Gastroesophageal sphincter (tissue), 3 donors: ENCODE data around the gene NPPA.

Experiments
- CTCF ChIP-seq, 4 experiments: fragments of 200-600 bp in 2 of 4; fragments of 450-650 bp in 2 of 4; sonication (generic) in 1 of 4; IDR thresholded peaks; one replicate each; pipeline ENCODE4 v1.5.1; 2017 to 2019; ENCODE audit warnings: antibody characterized with exemption in 4 of 4, mild to moderate bottlenecking in 2 of 4, moderate library complexity in 2 of 4
- EP300 ChIP-seq: sonication (generic); formaldehyde crosslinking; IDR thresholded peaks from one replicate; pipeline ENCODE4 v1.6.1; 2017; ENCODE audit warnings: antibody characterized with exemption, mild to moderate bottlenecking
- POLR2A ChIP-seq, 2 donors: fragments of 450-650 bp; IDR thresholded peaks; one replicate each; pipeline ENCODE4 v1.6.1; 2017; ENCODE audit warnings: antibody characterized with exemption in 2 of 2, mild to moderate bottlenecking in 2 of 2, moderate library complexity in 1 of 2
- POLR2AphosphoS5 ChIP-seq: sonication (generic); formaldehyde crosslinking; IDR thresholded peaks from one replicate; pipeline ENCODE4 v1.6.1; 2017; ENCODE audit warnings: antibody characterized with exemption

DNA sequence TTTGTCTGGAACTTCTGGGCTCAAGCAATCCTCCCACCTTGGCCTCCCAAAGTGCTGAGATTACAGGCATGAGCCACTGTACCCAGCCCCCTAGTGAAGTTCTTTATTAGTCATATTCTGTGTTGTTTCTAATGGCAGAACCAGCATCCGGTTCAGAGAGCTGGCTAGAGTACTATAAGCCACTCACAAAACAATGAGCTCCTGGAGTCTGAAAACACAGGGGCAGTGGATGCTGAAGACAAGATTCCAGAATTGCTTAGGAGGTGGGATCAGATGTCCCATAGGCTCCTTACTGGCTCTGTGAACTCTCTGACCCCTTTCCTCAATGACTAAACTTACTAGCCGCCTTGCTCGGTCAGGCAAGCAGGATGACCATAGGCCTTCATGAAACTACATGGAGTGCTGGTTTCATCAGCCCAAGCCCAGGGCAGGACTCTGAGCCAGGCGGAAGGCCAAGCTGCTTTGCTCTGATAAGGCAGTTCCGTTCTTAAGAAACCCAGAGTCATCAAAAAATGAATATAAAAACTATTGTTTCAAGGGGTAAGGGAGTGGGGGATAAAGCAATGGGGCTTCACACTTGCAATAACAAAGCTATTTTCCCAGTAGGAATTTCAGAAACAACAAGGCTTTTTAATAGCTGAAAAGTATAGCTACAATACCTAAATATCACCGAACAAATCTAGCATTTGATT, 49.9 kb downstream of the NPPA start:
- no peak for TF ChIP-seq CTCF (IDR thresholded peaks at IDR 0.05)
- no peak for TF ChIP-seq POLR2A (IDR thresholded peaks at IDR 0.05)
- TF ChIP-seq POLR2AphosphoS5, result no peak
- no peak for TF ChIP-seq EP300
